Measurements from ENCODE around the gene EMC9.

DNA sequence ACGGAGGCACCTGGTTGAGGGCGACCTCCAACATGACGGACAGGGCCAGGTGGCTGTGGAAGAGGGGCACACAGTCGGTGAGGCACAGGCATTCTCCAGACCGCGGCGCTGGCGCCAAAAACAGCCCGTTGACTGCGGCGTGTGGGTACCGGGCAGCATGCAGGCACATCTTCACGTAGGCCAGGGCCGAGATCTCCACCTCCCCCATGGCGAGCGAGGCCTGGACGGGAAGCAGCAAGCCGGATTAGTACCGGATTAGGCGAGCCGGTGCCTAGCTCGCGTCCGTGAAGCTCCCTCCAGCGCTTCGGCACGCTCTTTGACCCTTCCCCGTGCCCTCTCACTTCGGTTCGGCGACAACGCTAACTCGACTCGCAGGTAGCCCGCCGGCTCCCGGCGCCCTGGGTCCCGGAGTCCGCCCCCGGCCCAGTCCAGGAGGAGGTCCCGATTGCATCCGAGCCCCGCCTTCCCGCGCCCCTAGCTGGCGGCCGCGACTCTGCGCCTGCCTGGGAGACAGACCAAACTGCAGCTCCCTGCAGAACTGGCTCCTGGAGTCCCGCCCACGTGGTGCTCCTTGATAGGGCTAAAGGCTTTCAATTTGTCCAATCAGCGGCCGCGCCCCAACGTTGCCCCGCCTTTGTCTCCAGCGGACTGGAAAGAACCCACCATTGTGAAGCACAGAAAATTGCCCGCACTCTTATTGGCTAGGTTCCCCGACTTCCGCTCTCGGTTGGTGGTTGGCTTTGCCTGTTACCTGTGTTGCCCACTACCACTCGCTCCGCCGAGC lies at the start of gene EMC9:
- TF ChIP-seq POLR2AphosphoS5 (IDR thresholded peaks at IDR 0.05; ENCODE audit: borderline replicate concordance, low read depth, low read length) (peak; percentile 94), EZH2 (IDR thresholded peaks at IDR 0.05) (no peak)
